Activated CD8-positive, alpha-beta memory T cell treated with anti-CD3 and anti-CD28 coated beads, Interleukin-2, amount 50 U/mL, for 24 hours (primary cell): ENCODE results near the gene PRR13.
A peak's percentile ranks its signal among the peaks of the same experiment; 100 is the strongest.
"Not testable (repeated sequence)": the region's sequence is repeated elsewhere in the genome, so short reads cannot be mapped to it uniquely, and the experiment has no call there.

ENCODE experiments used
- DNase-seq: peaks from one replicate; pipeline ENCODE4 v3.0.0-alpha.2; 2020; ENCODE audit errors: extremely low read depth

PRR13 gene

DNA sequence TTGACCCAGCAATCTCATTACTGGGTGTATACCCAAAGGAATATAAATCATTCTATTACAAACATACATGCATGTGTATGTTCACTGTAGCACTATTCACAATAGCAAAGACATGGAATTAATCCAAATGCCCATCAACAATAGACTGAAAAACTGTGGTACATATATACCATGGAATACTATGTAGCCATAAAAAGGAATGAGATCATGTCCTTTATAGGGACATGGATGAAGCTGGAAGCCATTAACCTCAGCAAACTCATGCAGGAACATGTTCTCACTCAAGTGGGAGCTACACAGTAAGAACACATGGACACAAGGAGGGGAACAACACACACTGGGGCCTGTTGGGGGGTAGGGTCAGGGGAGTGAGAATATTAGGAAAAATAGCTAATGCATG is 2.0 kb upstream of the PRR13 start:
- DNase-seq: not testable (repeated sequence)

DNA sequence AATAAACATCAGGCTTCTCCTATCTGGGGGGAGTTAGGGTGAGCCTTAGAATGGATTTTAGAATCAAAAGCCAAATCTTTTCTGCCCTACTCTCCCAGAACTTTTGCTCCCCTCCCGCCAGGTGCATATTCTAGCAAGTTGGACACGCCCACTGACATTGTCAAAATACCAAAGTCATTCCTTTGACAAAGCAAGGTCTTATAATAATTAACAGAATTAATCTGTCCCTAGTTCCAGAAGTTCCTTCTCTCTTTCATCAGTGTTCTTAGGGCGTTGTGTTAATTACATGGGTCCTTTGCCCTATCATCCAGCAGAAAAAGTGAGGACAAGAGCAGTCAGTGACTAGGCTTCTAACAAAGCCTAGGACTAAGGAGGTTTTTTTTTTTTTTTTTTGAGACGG is 2.4 kb downstream of the PRR13 start:
- no peak for DNase-seq

DNA sequence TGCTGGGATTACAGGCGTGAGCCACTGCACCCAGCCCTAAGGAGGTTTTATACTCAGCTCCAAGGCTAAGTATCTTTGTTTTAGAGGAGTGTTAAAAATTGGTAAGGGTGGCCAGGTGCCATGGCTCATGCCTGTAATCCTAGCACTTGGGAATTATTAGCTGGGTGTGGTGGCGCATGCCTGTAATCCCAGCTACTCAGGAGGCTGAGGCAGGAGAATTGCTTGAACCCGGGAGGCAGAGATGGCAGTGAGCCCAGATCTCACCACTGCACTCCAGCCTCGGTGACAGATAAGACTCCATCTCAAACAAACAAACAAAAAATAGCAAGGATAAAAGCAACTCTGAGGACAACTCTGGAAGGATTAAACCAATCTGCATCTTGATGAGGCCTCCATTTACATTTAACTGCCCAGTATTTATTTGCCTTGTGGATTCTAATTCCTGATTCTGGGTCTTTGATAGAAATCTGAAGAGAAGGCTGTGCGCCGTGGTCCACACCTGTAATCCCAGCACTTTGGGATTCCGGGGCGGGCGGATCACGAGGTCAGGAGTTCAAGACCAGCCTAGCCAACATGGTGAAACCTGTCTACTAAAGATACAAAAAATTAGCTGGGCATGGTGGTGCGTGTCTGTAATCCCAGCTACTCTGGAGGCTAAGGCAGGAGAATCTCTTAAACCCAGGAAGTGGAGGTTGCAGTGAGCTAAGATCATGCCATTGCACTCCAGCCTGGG is 3.2 kb downstream of the PRR13 start:
- DNase-seq: not testable (repeated sequence)

DNA sequence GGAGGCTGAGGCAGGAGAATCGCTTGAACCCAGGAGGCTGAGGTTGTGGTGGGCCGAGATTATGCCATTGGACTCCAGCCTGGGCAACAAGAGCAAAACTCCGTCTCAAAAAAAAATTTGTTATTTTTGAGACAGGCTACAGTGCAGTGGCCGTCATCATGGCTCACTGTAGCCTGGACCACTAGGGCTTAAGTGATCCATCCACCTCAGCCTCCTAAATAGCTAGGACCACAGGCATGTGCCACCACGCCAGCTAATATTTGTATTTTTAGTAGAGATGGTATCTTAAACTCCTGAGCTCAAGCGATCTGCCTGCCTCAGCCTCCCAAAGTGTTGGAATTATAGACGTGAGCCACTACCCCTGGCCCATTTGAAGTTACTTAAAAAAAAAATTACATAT is 9.4 kb downstream of the PRR13 start:
- no peak for DNase-seq

DNA sequence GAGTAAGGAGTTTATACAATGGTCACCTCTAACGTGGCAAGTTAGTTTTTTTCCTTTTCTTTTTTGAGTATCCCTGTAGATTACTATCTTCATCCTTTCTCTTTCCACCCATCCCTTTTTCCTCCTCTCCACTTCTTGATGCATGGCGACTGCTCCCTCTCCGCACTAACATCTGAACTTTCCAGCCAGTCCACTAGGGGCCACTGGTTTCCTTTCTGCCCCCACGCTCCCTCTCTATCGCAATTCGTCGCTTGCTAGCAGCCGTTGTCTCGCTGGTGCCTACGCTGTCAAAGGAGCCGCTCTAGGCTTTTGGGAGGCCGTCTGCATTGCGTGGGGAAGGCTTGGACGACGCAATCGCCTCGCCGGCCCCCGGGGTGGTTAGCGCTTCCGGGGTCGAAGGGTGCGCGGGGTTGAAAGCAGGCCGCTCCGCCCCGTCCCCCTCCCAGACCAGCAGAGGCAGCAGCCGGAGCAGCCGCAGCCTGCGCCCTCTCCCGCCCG is 10.2 kb downstream of the PRR13 start, which contains the start of gene PCBP2:
TSS of gene PCBP2 (plus strand) at position 442 of the 498 bp plus-strand sequence. CDS start 2,699 bp downstream, outside the sequence.
- DNase-seq: peak; percentile 90

DNA sequence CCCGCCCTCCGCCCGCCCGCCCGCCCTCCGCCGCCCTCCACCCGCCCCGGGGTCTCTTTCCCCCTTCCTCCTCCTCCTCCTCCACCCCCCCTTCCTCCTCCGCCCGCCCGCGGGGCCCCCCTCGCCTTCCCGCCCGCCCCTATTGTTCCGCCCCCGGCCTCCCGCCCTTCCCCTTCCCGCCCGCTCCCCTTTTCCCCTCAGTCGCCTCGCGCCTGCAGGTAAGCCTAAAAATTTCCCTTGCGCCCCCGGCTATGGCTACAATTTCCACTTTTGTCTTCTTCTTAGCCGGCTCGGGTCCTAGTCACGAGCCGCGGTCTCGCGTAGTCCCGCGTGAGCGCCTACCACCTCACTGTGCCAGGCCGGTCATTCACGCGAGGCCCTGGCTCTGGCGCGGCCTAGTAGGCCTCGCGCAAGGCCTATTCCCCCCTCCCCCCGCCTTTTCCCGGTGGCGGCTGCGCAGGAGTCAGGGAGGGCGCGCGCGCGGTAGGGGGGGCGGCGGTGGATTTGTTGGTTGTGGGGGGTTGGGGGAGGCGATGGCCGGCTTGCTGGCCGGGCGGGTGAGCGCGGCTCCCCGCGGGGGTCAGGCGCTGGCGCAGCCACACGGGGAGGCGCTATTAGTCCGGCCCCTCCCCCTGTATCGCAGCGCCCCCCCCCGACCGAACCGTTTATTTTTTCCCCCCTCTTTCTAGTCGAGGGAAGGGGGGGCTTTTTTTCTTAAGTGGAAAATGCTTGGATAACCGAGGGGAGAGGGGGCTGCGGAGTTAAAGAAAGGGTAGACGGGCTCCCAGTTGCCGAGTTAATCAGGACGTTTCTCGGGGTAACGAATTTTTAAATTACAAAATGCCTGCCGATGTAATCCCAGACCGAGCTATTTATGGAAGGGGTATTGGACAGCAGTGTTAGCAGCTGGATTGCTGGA is 10.9 kb downstream of the PRR13 start:
- peak; percentile 46 for DNase-seq

DNA sequence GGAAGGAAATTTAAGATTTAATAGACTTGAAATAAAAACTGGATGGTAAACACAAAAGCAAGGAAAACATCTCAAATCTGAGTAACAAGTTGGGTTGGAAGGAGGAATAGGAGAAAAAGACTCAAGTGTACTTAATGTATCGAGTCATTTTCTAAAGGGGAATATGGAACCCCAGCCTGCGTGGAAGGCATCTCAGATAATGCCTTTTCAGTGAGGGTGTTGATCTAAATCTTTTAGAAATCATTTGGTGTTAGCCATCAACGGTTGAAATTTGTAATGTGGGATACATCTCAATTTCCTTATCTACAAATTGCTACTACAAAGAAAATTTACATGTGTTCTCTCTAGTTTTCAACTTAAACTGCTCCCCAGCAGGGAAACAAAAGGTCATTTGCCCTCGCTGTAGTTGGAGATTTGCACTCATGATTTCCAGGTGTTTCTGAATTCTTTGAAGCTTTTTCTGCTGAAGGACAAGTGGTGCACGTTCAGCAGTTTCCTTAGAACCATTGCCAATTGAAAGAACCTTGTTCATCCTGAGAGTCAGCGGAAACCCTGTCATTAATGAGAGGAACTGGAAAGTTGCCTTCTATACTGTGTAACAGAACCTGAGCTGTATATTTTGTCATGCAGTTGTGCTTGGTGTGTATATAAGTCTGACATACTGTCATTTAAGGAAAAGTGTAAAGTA is 12.6 kb downstream of the PRR13 start:
- DNase-seq: no peak

DNA sequence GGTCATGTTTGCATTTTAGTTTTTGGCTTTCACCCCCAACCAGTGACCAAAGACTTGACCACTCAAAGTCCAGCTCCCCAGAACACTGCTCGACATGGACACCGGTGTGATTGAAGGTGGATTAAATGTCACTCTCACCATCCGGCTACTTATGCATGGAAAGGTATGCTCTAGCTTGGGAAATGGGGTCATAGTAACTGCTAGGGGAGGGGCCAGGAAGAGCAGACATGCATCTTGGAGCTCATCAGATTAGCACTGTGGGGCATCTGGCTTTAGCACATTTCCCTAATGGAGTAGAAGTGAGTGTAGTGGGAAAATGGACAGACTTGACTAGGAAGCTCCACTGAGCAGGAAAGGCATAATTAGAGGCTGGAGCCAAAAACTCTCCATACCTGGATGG is 13.2 kb downstream of the PRR13 start:
- DNase-seq: no peak

DNA sequence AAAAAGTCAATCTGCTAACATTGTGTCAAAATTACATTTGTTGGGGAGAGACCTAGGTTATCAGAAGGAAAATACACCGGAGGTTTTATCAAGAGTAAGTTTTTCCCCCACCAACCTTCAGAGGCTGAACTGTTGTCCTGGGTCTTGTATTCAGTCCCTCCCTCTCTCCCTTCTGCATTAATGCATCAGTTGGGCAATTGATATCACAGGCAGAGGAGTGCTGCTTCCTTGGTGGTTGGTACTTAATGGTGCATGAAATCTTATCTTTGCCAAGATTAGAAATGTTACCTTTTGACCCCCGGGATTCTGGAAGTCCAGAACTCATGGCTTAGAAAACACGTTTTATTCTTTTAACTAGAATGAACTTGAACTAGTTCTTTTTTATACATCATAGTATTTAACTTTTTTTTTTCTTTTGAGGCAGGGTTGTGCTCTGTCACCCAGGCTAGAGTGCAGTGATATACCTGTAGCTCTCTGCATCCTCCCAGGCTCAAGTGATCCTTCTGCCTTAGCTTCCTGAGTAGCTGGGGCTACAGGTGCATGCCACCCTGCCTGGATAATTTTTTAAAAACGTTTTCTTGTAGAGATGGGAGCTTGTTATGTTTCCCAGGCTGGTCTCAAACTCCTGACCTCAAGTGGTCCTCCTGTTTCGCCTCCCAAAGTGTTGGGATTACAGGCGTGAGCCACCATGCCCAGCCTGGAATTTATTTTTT is 15.3 kb downstream of the PRR13 start:
- no peak for DNase-seq

DNA sequence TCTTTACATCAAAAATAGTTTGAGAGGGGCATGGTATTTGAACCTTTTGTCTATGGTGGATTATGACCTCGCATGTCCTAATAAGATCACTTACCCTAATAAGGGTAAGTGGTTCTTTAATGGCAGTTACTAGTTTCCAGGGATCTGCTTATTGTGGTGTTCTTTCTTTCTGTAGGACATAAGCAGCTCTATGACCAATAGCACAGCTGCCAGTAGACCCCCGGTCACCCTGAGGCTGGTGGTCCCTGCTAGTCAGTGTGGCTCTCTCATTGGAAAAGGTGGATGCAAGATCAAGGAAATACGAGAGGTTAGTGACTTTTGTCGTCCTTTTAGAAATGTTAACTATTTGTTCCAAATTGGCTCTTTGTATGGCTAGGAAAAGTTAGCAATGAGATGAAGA is 17.6 kb downstream of the PRR13 start:
- DNase-seq: no peak

DNA sequence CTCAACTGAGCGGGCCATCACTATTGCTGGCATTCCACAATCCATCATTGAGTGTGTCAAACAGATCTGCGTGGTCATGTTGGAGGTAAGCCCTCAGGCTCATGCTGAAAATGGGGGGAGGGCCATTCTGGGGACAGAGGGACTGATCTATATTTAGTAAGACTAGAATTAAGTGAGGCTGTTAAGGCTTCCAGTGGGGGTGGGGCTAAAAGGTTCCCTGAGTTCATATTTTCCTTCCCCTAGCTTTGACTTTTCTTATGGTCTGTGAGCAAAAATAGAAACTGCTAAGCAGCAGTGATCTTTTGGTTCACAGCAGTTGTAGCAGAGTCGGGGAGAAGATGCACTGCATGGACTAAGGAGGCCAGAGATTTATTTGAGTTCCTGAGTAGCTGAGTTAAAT is 19.5 kb downstream of the PRR13 start:
- DNase-seq: no peak

DNA sequence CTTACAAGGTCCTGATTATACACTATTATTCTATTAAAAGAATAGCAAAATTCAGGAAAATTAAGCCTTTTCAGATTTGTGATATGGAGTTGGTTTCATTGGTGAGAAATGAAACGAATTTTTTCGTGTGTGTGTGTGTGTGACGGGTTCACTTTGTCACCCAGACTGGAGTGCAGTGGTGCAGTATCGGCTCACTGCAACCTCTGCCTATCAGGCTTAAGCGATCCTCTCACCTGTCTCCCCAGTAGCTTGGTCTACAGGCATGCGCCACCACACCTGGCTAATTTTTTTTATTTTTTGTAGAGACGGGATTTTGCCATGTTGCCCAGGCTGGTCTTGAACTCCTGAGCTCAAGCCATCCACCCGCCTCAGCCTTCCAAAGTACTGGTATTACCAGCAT is 20.1 kb downstream of the PRR13 start:
- DNase-seq: no peak

DNA sequence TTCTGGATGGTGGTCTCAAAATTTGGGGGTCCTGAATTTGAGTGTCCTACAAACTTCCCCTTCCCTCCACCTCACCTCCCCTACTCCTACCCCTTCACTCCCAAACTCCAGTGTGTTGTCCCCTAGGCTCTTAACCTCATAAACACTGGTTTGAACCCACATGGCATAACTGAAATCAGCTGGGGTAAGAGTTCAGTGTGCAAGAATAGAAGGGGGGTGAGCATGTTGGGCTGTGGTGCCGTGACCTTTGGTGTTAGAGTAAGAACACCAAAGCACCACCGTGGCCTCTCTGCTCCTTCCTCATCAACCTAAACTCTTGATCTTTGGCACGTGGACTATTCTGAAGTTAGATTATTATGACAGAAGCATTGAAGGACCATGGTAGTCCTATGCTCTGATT is 21.4 kb downstream of the PRR13 start:
- DNase-seq: no peak

DNA sequence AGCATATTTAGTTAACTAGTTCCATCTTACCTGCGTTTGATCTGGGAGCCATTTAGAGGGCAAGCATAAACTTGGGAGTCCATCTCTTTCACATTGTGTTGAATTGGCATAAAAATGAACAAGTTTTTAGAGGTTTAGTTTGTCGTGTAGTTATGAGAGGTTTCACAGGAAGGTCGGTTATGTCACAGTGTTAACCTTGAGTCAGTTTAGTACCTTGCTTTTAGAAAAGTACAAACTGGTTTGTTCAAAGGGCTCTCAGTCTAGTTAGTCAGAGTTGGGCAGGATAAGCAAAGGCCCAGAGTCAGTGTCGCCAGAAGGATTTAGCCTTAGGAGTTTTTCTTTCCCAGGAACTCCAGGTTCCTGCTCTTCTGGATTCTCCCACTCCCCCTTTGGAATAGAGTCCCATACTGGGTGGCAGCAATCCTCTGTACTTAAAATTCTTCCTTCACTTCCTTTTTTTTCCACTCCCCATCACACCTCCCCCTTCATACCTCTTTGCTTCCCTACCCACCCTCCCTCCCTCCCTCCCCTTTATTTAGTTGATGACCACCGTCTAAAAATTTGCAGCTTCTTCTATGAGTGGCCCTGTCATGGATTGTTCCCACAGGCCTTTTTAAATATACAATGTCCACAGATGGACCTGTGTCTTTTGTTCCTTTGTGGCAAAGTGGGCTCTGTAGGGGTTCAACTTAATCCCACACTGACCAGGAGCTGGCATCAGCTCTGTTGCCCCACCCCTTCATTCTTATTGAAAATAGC is 22.4 kb downstream of the PRR13 start:
- DNase-seq: no peak

DNA sequence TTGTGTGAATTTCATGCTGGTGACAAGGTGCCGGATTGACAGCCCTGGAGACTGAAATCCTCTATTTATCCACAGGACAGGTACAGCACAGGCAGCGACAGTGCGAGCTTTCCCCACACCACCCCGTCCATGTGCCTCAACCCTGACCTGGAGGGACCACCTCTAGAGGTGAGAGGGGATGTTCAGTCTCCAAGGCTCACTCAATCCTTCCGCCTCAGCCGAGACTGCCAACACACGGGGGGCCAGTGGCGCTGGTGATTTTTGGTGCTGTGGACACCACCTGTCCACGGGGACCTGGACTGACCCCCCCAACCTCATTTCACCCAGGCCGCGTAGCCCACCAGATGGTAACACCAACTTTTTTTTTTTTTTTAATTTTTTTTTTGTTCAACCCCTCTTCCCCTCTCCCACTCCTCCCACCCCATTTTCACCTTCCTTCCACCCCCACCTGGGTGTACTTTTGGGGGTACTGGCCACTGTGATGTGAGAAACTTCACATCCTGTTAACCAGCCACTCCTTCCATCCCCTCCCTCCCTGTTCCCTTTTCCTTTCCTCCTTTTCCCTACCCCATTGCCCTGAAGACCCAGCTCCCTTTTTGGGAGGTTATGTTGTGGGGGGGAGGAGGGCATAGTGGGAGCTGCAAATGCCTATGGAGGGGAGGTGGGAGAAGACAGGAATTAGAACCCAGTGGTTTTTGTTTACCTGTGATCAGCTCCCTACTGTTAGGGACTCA is 23.3 kb downstream of the PRR13 start:
- DNase-seq: no peak

DNA sequence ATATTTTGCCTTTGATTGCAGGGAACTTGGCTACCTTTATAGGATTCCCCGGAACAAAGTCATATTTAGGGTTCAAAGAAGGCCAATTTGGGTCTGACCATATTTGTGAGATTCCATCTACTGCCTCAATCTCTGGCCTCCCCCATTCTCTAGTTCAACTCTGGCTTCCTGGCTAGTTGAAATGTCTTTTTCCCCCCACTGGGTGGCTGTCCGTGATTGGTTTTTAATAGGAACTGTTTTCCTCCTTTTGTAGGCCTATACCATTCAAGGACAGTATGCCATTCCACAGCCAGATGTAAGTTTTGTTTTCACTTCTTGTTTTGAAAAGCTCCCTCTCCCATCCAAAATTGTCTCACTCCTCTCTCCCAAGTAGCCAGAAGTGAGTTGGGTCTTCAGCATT is 24.1 kb downstream of the PRR13 start:
- DNase-seq: no peak

DNA sequence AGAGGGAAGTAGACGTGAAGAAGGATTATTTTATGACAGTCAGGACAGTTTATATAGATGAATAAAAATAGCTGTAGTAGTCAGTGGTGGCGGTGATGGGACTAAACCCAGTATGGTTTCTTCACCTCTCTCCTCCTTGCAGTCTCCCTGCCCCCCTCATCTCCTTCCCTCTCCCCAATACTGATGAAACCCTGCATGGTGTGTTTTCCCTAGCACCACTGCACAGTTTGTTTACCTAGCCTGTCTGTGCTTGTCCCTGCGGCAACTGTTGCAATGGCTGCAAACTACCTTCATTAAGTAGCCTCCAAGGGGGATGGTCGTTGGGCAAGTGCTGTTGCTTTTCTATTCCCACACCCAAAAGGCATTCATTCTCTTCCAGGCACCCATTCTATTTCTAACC is 25.1 kb downstream of the PRR13 start:
- no peak for DNase-seq

DNA sequence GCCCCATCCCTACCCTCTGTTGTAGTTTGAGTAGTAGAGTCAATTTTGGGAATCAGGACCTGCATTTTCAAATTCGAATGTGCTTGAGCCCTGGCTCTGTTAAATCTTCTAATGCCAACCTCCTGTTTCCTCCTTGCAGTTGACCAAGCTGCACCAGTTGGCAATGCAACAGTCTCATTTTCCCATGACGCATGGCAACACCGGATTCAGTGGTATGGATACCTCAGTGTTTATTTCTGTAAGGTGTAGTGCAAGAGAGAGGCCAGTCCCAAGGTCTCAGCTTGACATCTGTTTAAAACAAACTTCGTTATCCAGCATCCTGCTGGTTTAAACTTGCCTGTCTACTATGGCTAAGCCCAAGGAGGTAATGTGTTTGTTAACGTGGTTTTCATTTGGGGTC is 25.5 kb downstream of the PRR13 start:
- no peak for DNase-seq

DNA sequence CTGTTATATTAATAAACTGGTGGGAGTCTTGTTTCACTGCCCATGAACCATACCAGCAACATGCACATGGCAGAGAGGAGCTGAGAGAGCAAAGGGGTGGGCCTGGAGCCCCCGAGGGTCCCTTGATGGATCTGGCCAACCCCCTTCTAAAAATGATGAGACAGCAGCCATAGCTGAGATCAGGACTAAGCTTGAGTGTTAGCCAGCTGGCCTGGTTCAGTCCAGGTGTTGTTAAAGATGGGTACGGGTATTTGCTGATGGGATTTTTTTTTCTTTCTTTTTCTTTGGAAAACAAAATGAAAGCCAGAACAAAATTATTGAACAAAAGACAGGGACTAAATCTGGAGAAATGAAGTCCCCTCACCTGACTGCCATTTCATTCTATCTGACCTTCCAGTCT is 26.3 kb downstream of the PRR13 start:
- DNase-seq: no peak

DNA sequence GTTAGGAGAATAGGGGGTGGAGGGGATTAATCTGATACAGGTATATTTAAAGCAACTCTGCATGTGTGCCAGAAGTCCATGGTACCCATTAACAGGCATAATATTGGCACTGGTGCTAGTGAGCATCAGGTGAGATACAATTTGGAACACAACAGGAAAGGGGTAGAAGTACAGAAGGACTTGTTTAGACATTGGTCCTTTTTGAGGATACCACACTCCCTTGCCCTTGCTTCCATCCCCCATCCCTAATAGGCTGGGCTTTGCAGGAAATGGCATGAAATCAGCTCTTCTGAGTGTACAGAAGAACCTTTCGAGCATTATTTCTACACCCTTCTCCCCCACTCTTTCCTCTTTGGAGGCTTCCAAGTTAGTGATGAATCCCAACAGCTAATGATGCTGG is 26.7 kb downstream of the PRR13 start:
- DNase-seq: no peak
